T-cell (primary cell): ENCODE measurements around the gene MMP28. TPM values are rescaled to one million over a fixed set of nuclear protein-coding genes. Genes with fewer than 3 reads are reported as not detected.

ENCODE experiments used
- ATAC-seq, 4 experiments: fragments of 200-7000 bp in 3 of 4; fragments of 150-1000 bp in 1 of 4; cut with Tn5 transposase; replicated peaks in 1 of 4; 1 replicate in 3 of 4; 2 replicates in 1 of 4; pipeline ENCODE4 v1.10.0; 2021; ENCODE audit warnings: moderate library complexity in 3 of 4, mild to moderate bottlenecking in 2 of 4, moderate number of reproducible peaks in 1 of 4
- CTCF ChIA-PET, 2 donors: fragments of 300-600 bp; sonication (Branson Sonifier 250); formaldehyde crosslinking; loops; one replicate each; lab custom pipeline; 2022; ENCODE audit warnings: antibody characterized with exemption in 2 of 2; lab: Charles Lee
- POLR2A ChIA-PET, 2 donors: fragments of 300-600 bp; sonication (Branson Sonifier 250); formaldehyde crosslinking; loops; one replicate each; lab custom pipeline; 2022; ENCODE audit warnings: antibody characterized with exemption in 2 of 2; lab: Charles Lee
- DNase-seq, 35 experiments: peaks; one replicate each; pipeline versions ENCODE4 v3.0.0 to v3.0.0-alpha.2; 2013 to 2023
- H3K27ac ChIP-seq: one replicate; pipeline ENCODE4 v1.5.1; 2013; ENCODE audit warnings: low read length
- H3K27me3 ChIP-seq, 2 experiments: replicated peaks in 1 of 2; 1 replicate in 1 of 2; 2 replicates in 1 of 2; pipeline versions ENCODE4 v1.6.1 to v1.7.0; 2013; ENCODE audit warnings: low read length in 1 of 2, mixed read lengths in 1 of 2; ENCODE audit not compliant: control insufficient read depth in 2 of 2, insufficient read depth in 2 of 2; ENCODE audit errors: extremely low read depth in 1 of 2
- H3K36me3 ChIP-seq, 2 donors: 1 replicate in 1 of 2; 2 replicates in 1 of 2; pipeline versions ENCODE4 v1.6.1 to v1.7.0; 2013; ENCODE audit warnings: low read length in 1 of 2; ENCODE audit not compliant: control insufficient read depth in 2 of 2, insufficient read depth in 1 of 2; ENCODE audit errors: extremely low read depth in 1 of 2
- H3K4me1 ChIP-seq, 2 experiments: 1 replicate in 1 of 2; 2 replicates in 1 of 2; pipeline versions ENCODE4 v1.6.1 to v1.7.0; 2013; ENCODE audit warnings: low read length in 2 of 2, mixed read lengths in 1 of 2; ENCODE audit not compliant: insufficient read depth in 2 of 2, control insufficient read depth in 1 of 2; ENCODE audit errors: extremely low read depth in 1 of 2
- H3K4me3 ChIP-seq, 2 donors: 1 replicate in 1 of 2; 2 replicates in 1 of 2; pipeline versions ENCODE4 v1.5.1 to v1.7.0; 2013; ENCODE audit warnings: mild to moderate bottlenecking in 2 of 2, low read length in 1 of 2, moderate library complexity in 1 of 2; ENCODE audit not compliant: control insufficient read depth in 1 of 2; ENCODE audit errors: extremely low read depth in 1 of 2
- H3K9me3 ChIP-seq: 2 replicates; pipeline ENCODE4 v1.7.0; 2013
- H3K27ac Mint-ChIP-seq, 2 donors: one replicate each; pipeline ENCODE4 v1.8.0; 2020 to 2021; ENCODE audit warnings: mild to moderate bottlenecking in 2 of 2, mixed read lengths in 2 of 2
- H3K27me3 Mint-ChIP-seq, 2 donors: one replicate each; pipeline ENCODE4 v1.8.0; 2021 to 2022; ENCODE audit warnings: mixed read lengths in 2 of 2
- H3K36me3 Mint-ChIP-seq: one replicate; pipeline ENCODE4 v1.8.0; 2021; ENCODE audit warnings: mixed read lengths
- H3K4me1 Mint-ChIP-seq, 3 donors: one replicate each; pipeline ENCODE4 v1.8.0; 2020 to 2022; ENCODE audit warnings: mixed read lengths in 3 of 3, mild to moderate bottlenecking in 1 of 3
- H3K4me3 Mint-ChIP-seq, 3 donors: one replicate each; pipeline ENCODE4 v1.8.0; 2020 to 2022; ENCODE audit warnings: mild to moderate bottlenecking in 3 of 3, mixed read lengths in 3 of 3, moderate library complexity in 3 of 3
- H3K9me3 Mint-ChIP-seq, 3 donors: one replicate each; pipeline ENCODE4 v1.8.0; 2020 to 2022; ENCODE audit warnings: mixed read lengths in 3 of 3
- WGBS: methylation state at CpG from one replicate; pipeline ENCODE4 v1.1.5; 2013; ENCODE audit warnings: missing lambda C conversion rate; ENCODE audit not compliant: insufficient coverage; 5-methylcytosine and 5-hydroxymethylcytosine counted together
- total RNA-seq, 35 experiments: library from RNA in 6 of 35; stranded (reverse) in 6 of 35; fragments of 120-200 nt in 1 of 35; gene quantifications; one replicate each; pipeline versions ENCODE4 v1.2.1 to v1.2.4 and lab custom pipeline; 2013 to 2026

MMP28 gene
- total RNA-seq, 5 donors from 2014 or later (not counting 1 experiment from before 2014, with no cell fraction given), result 3.4 to 11.4 (median 6.9) TPM

DNA sequence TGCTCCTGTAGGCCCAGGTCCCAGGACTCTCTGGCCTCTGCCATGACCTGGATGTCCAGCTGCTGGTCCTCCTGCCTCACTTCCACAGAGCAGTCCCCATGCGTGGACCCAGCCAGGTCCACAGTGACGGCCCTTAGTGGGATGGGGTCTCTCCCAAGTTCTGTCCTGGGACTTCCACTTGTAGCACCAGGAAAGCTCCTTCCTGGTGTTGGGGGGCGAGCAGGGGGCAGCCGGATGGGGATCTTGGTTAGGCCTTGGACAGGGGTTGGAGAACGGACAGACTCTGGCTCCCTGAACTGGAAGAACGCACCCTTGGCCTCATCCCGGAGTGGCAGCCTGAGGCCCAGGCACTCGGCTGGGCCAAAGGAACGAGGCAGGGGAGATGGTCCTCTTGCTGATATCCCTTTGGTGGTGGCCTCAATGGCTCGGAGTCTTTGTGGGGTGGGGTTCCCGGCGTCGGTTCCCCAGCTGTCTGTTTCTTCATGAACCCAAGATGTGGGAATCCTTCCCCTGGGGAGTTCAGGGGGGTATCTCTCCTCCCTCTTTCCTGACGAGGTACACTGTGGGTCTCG is 49.6 kb downstream of the MMP28 start:
- ChIA-PET POLR2A (interaction anchor here in 1 of 2 donors (1.0 kb wide), 1 partner anchor 132 kb away, joined by 3 read pairs; no protein-coding TSS in a partner anchor), CTCF (interaction anchor here (0.6 to 3.4 kb wide), 4 partner anchors 132 to 1326 kb away, joined by 3 to 33 read pairs (median 4); no protein-coding TSS in a partner anchor)
- no peaks in the 10 kb centered on the region for H3K36me3 Mint-ChIP-seq
- H3K4me3 Mint-ChIP-seq, result no peak overlapping the region
- peak overlapping the region in 1 of 2 donors; percentile 15 for H3K27ac Mint-ChIP-seq
- WGBS, result 87% methylated on average over 9 of the region's 15 CpGs
- no peak overlapping the region for H3K27ac ChIP-seq
- no peaks in the 10 kb centered on the region for H3K9me3 ChIP-seq
- ATAC-seq (no peak), DNase-seq (no peak)
- H3K4me1 ChIP-seq, result peaks cover 0 to 23% of the 10 kb centered on the region in 2 experiments
- no peaks in the 10 kb centered on the region for H3K36me3 ChIP-seq
- H3K27me3 Mint-ChIP-seq, result peaks cover 40 to 59% of the 10 kb centered on the region in 2 donors
- peaks cover 5 to 21% (median 19%) of the 10 kb centered on the region in 3 donors for H3K4me1 Mint-ChIP-seq
- H3K4me3 ChIP-seq, result no peak overlapping the region
- H3K27me3 ChIP-seq, result peaks cover under 1 to 93% of the 10 kb centered on the region in 2 experiments
- no peaks in the 10 kb centered on the region for H3K9me3 Mint-ChIP-seq

DNA sequence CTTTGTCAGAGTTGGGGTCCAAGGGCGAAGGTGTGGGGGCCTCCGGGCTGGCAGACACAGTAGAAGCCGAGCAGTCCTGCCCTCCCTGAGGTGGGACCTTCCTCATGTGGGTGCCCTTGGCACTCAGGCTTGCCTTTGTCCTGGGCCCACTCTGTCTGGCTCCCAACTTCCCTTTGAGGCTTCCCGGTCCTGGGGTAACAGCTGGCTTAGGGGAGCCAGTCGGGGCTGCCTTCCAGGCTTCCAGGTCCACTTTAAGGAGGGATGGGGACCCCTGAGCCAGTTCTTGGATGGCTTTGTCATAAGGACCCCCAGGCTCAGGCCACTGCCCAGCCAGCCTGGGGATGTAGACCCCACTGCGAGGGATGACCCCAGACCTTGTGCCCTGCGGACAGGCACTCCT is 50.2 kb downstream of the MMP28 start:
- Mint-ChIP-seq H3K4me3 (no peak overlapping the region), H3K36me3 (no peaks in the 10 kb centered on the region), H3K4me1 (peaks cover 5 to 18% (median 18%) of the 10 kb centered on the region in 3 donors), H3K9me3 (no peaks in the 10 kb centered on the region), H3K27me3 (peaks cover 34 to 59% of the 10 kb centered on the region in 2 donors), H3K27ac (no peak overlapping the region)
- POLR2A ChIA-PET, result interaction anchor here in 1 of 2 donors (1.0 kb wide), 1 partner anchor 132 kb away, joined by 3 read pairs; no protein-coding TSS in a partner anchor
- CTCF ChIA-PET, result interaction anchor here (0.6 to 2.3 kb wide), 4 partner anchors 25 to 1325 kb away, joined by 3 to 5 read pairs (median 3); no protein-coding TSS in a partner anchor
- H3K4me3 ChIP-seq, result no peak overlapping the region
- WGBS, result 88% methylated on average over 7 of the region's 7 CpGs
- peaks cover 0 to 23% of the 10 kb centered on the region in 2 experiments for H3K4me1 ChIP-seq
- DNase-seq (no peak), ATAC-seq (no peak)
- H3K36me3 ChIP-seq, result no peaks in the 10 kb centered on the region
- H3K9me3 ChIP-seq, result no peaks in the 10 kb centered on the region
- H3K27ac ChIP-seq, result no peak overlapping the region
- peaks cover 6 to 92% of the 10 kb centered on the region in 2 experiments for H3K27me3 ChIP-seq

DNA sequence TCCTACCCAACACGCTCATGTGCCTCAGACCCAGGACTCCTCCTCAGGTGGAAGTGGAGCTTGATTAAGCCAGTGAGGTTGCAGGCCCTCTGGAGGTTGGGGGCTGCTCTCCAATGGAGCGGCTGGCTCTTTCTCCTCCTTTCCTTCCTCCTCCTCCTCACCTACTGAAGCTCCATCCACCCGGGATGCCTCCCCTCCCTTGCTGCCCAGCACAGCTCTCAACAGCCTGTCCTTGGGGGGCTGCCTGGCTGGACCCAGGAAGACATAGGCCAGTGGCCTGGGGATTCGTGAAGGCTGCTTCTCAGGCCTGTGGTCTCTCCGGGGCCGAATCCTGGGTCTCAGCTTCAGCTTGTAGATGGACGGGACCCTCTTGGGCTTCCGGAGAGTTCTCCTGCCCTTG is 50.6 kb downstream of the MMP28 start:
- Mint-ChIP-seq H3K9me3 (no peaks in the 10 kb centered on the region), H3K27ac (no peak overlapping the region), H3K4me3 (no peak overlapping the region), H3K27me3 (peaks cover 34 to 58% of the 10 kb centered on the region in 2 donors), H3K36me3 (no peaks in the 10 kb centered on the region), H3K4me1 (peaks cover 5 to 16% (median 15%) of the 10 kb centered on the region in 3 donors)
- ChIA-PET POLR2A (no interaction called here), CTCF (interaction anchor here (0.6 to 2.3 kb wide), 3 partner anchors 26 to 136 kb away, joined by 3 to 5 read pairs (median 3); no protein-coding TSS in a partner anchor)
- WGBS, result 86% methylated on average over 7 of the region's 8 CpGs
- no peak for ATAC-seq
- no peak overlapping the region for H3K4me3 ChIP-seq
- DNase-seq, result no peak
- no peaks in the 10 kb centered on the region for H3K36me3 ChIP-seq
- no peak overlapping the region for H3K27ac ChIP-seq
- H3K27me3 ChIP-seq, result peaks cover 7 to 90% of the 10 kb centered on the region in 2 experiments
- peaks cover 0 to 19% of the 10 kb centered on the region in 2 experiments for H3K4me1 ChIP-seq
- no peaks in the 10 kb centered on the region for H3K9me3 ChIP-seq

DNA sequence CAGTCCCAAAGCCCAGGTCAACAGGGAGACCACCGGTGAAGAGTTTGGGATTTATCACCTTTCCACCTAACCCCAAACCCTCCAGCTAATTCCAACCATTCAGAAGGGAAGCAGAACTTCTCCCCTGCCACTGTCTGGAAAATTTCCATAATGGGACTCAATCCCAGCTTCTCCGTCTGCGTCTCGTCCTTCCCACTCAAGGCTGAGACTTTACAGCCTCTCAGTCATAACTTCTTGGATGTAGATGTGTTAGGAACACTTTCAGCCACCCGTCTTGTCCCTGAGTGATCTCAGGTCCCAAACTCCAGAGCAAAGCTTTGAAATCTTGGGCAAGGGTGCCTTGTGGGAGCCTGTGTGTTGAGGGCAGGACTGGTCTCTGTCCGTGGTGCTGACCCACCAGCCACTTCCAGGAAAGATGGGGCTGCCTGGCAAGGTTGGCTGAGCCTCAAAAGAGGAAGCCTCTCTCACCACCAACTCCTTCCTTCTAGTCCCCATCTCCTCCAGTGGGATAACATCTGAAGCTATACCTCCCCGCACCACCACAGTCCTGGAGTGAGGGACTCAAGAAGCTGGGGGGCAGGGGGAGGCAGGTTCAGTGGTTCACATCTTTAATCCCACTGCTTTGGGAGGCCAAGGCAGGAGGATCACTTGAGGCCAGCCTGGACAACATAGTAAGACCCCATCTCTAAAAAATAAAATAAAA is 51.7 kb downstream of the MMP28 start:
- Histone ChIP-seq H3K36me3 (no peaks in the 10 kb centered on the region), H3K9me3 (no peaks in the 10 kb centered on the region), H3K4me3 (no peak overlapping the region), H3K27me3 (peaks cover 7 to 80% of the 10 kb centered on the region in 2 experiments), H3K27ac (no peak overlapping the region), H3K4me1 (peaks cover 0 to 17% of the 10 kb centered on the region in 2 experiments)
- no peaks in the 10 kb centered on the region for H3K9me3 Mint-ChIP-seq
- POLR2A ChIA-PET, result no interaction called here
- H3K36me3 Mint-ChIP-seq, result no peaks in the 10 kb centered on the region
- H3K27me3 Mint-ChIP-seq, result peaks cover 31 to 51% of the 10 kb centered on the region in 2 donors
- H3K27ac Mint-ChIP-seq, result no peak overlapping the region
- 61% methylated on average over 2 of the region's 7 CpGs for WGBS
- ATAC-seq (no peak), DNase-seq (no peak)
- CTCF ChIA-PET, result interaction anchor here (0.5 to 2.3 kb wide), 2 partner anchors 130 to 131 kb away, joined by 3 to 5 read pairs; no protein-coding TSS in a partner anchor
- H3K4me1 Mint-ChIP-seq, result peaks cover 5 to 13% (median 11%) of the 10 kb centered on the region in 3 donors
- H3K4me3 Mint-ChIP-seq, result no peak overlapping the region

DNA sequence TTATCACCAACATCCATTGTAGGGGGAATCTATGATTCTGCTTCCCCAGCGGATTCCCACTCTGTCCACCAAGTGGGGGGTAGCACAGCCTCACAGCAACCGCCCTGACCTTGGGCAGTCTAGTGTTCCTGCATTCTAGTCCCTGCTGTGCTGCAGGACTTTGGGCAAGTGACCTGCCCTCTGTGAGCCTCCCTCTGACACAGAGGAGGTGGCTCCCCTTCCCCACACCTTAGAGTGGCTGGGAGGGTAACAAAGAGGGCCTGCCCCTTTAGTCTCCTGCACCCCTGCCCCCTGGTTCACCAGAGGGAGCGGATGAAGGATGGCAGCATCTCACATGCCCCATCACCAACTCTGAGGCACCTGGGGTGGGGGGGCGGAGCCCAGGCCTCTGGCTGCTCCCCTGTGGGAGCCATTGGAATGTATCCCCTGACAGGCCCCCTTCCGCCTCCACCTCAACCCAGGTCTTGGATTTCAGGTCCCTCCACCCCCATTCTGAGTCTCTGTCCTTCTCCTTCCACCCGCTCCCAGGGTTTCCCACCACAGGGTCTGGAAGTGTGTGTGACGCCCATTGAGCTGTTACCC is 52.5 kb downstream of the MMP28 start:
- no peaks in the 10 kb centered on the region for H3K9me3 Mint-ChIP-seq
- H3K4me1 Mint-ChIP-seq, result peaks cover 5 to 13% (median 11%) of the 10 kb centered on the region in 3 donors
- Histone ChIP-seq H3K9me3 (no peaks in the 10 kb centered on the region), H3K27me3 (peaks cover 7 to 72% of the 10 kb centered on the region in 2 experiments), H3K36me3 (no peaks in the 10 kb centered on the region), H3K4me3 (no peak overlapping the region), H3K4me1 (peaks cover 0 to 17% of the 10 kb centered on the region in 2 experiments), H3K27ac (no peak overlapping the region)
- no peaks in the 10 kb centered on the region for H3K36me3 Mint-ChIP-seq
- peaks cover 23 to 43% of the 10 kb centered on the region in 2 donors for H3K27me3 Mint-ChIP-seq
- no peak for DNase-seq
- H3K4me3 Mint-ChIP-seq, result no peak overlapping the region
- ATAC-seq, result no peak
- WGBS, result 89% methylated on average over 5 of the region's 7 CpGs
- CTCF ChIA-PET, result no interaction called here
- H3K27ac Mint-ChIP-seq, result no peak overlapping the region
- POLR2A ChIA-PET, result no interaction called here

DNA sequence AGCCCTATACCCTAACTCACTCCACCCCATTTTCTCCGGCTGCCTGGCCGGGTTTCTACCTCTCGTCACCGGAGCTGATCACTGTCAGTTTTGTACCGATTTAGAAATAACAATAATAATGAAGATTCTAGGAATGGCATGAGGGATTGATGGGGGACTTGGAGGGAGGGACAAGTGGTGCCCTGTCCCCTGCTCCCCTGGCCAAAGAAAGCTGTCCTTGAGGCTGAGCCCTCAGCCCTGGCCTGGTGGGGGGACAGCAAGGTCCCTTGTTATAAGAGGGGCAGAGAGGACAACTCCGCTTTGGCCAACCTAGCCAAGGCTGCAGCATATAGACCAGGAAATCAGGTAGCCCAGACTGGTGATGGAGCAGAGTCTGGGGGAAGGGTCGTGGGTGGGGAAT is 52.9 kb downstream of the MMP28 start:
- H3K4me3 ChIP-seq, result no peak overlapping the region
- ATAC-seq, result no peak
- Mint-ChIP-seq H3K27me3 (peaks cover 22 to 41% of the 10 kb centered on the region in 2 donors), H3K4me3 (peak overlapping the region in 1 of 3 donors; percentile 69), H3K36me3 (no peaks in the 10 kb centered on the region), H3K27ac (no peak overlapping the region), H3K9me3 (no peaks in the 10 kb centered on the region), H3K4me1 (peaks cover 5 to 12% (median 11%) of the 10 kb centered on the region in 3 donors)
- H3K27ac ChIP-seq, result no peak overlapping the region
- ChIA-PET POLR2A (interaction anchor here in 1 of 2 donors (0.6 kb wide), 1 partner anchor 69 kb away, joined by 3 read pairs; no protein-coding TSS in a partner anchor), CTCF (no interaction called here)
- no peak for DNase-seq
- H3K36me3 ChIP-seq, result no peaks in the 10 kb centered on the region
- peaks cover 0 to 14% of the 10 kb centered on the region in 2 experiments for H3K4me1 ChIP-seq
- H3K27me3 ChIP-seq, result peaks cover 7 to 67% of the 10 kb centered on the region in 2 experiments
- no peaks in the 10 kb centered on the region for H3K9me3 ChIP-seq
- WGBS, result 33% methylated on average over 1 of the region's 7 CpGs
